GM23338 (cell line): ENCODE results near the gene DNAAF9. TPM values are rescaled to one million over a fixed set of nuclear protein-coding genes. Genes with fewer than 3 reads are reported as not detected.

Experiments
- CREB1 ChIP-seq: fragments of 250-450 bp; sonication (Bioruptor Pico); IDR thresholded peaks from 2 replicates; pipeline ENCODE4 v1.5.0; 2020; ENCODE audit warnings: low read depth, mild to moderate bottlenecking, moderate library complexity
- EZH2 ChIP-seq: fragments of 200-600 bp; sonication (generic); IDR thresholded peaks from one replicate; pipeline ENCODE4 v1.8.0; 2017; ENCODE audit warnings: antibody characterized with exemption, mild to moderate bottlenecking, low read depth; ENCODE audit not compliant: unreplicated experiment
- EZH2phosphoT487 ChIP-seq: fragments of 200-600 bp; sonication (generic); IDR thresholded peaks from one replicate; pipeline ENCODE4 v1.8.1; 2018; ENCODE audit warnings: antibody characterized with exemption; ENCODE audit not compliant: unreplicated experiment
- NANOG ChIP-seq: IDR thresholded peaks from 2 replicates; pipeline ENCODE4 v1.6.1; 2016; ENCODE audit warnings: antibody characterized with exemption, borderline replicate concordance
- POLR2AphosphoS5 ChIP-seq: IDR thresholded peaks from 2 replicates; pipeline ENCODE4 v1.6.1; 2016; ENCODE audit warnings: antibody characterized with exemption, low read depth
- STAT1 ChIP-seq: IDR thresholded peaks from one replicate; pipeline ENCODE4 v1.6.1; 2016; ENCODE audit warnings: antibody characterized with exemption; ENCODE audit not compliant: unreplicated experiment
- ZNF114 ChIP-seq: fragments of 250-450 bp; sonication (Bioruptor Pico); IDR thresholded peaks from 2 replicates; pipeline ENCODE4 v1.5.0; 2020; ENCODE audit warnings: mild to moderate bottlenecking, moderate library complexity
- polyA plus RNA-seq: library from polyadenylated mRNA; unstranded; fragments of >200 nt; fragmentation: Nextera tagmentation; extraction: Ambion mirVana; gene quantifications from 2 replicates; pipeline ENCODE4 v1.2.1, GENCODE V29; 2016
- total RNA-seq: library from RNA; depleted of rRNA; stranded (reverse); fragments of >200 nt; shearing (Covaris generic); gene quantifications from 2 replicates; pipeline ENCODE4 v1.2.3, GENCODE V29; 2014
- TF ChIP-seq, protein P1 (sequence below): fragments of 250-450 bp; sonication (Bioruptor Pico); IDR thresholded peaks from 2 replicates; pipeline ENCODE4 v1.5.0; 2020; ENCODE audit warnings: mild to moderate bottlenecking, moderate library complexity
- TF ChIP-seq, protein P2 (sequence below), 2 experiments: fragments of 200-600 bp in 1 of 2; sonication (generic) in 1 of 2; conservative IDR thresholded peaks; 2 replicates each; pipeline versions ENCODE4 v1.5.1 to v1.6.1; 2016 to 2017; ENCODE audit warnings: antibody characterized with exemption in 2 of 2, low read depth in 2 of 2, mild to moderate bottlenecking in 2 of 2, moderate library complexity in 1 of 2
- TF ChIP-seq, protein P3 (sequence below): IDR thresholded peaks from one replicate; pipeline ENCODE4 v1.6.1; 2018; ENCODE audit warnings: antibody characterized with exemption; ENCODE audit not compliant: unreplicated experiment

DNAAF9 gene
- total and polyA plus RNA-seq, 2 experiments from 2014 or later: 2.4 to 4.8 TPM

DNA sequence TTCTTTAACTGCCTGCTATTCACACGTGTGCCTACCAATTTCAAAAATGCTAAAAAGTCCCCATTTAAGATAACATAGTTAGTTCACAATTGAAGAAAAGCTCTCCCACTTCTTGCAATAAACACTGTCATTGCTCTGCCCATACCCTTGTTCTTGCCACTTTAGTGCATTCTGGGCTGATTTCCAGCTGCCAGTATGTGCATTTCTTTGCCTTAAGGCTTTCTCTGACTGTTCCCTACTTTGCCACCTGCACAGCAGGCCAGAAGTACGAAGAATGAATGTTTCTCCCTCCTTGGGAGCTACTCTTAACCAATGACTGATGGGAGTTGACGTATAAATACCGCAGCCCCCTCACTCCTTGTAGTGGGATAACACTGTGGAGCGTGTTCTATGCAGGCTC is 47.4 kb upstream of the DNAAF9 start (continued):
- TF ChIP-seq, protein P1, sequence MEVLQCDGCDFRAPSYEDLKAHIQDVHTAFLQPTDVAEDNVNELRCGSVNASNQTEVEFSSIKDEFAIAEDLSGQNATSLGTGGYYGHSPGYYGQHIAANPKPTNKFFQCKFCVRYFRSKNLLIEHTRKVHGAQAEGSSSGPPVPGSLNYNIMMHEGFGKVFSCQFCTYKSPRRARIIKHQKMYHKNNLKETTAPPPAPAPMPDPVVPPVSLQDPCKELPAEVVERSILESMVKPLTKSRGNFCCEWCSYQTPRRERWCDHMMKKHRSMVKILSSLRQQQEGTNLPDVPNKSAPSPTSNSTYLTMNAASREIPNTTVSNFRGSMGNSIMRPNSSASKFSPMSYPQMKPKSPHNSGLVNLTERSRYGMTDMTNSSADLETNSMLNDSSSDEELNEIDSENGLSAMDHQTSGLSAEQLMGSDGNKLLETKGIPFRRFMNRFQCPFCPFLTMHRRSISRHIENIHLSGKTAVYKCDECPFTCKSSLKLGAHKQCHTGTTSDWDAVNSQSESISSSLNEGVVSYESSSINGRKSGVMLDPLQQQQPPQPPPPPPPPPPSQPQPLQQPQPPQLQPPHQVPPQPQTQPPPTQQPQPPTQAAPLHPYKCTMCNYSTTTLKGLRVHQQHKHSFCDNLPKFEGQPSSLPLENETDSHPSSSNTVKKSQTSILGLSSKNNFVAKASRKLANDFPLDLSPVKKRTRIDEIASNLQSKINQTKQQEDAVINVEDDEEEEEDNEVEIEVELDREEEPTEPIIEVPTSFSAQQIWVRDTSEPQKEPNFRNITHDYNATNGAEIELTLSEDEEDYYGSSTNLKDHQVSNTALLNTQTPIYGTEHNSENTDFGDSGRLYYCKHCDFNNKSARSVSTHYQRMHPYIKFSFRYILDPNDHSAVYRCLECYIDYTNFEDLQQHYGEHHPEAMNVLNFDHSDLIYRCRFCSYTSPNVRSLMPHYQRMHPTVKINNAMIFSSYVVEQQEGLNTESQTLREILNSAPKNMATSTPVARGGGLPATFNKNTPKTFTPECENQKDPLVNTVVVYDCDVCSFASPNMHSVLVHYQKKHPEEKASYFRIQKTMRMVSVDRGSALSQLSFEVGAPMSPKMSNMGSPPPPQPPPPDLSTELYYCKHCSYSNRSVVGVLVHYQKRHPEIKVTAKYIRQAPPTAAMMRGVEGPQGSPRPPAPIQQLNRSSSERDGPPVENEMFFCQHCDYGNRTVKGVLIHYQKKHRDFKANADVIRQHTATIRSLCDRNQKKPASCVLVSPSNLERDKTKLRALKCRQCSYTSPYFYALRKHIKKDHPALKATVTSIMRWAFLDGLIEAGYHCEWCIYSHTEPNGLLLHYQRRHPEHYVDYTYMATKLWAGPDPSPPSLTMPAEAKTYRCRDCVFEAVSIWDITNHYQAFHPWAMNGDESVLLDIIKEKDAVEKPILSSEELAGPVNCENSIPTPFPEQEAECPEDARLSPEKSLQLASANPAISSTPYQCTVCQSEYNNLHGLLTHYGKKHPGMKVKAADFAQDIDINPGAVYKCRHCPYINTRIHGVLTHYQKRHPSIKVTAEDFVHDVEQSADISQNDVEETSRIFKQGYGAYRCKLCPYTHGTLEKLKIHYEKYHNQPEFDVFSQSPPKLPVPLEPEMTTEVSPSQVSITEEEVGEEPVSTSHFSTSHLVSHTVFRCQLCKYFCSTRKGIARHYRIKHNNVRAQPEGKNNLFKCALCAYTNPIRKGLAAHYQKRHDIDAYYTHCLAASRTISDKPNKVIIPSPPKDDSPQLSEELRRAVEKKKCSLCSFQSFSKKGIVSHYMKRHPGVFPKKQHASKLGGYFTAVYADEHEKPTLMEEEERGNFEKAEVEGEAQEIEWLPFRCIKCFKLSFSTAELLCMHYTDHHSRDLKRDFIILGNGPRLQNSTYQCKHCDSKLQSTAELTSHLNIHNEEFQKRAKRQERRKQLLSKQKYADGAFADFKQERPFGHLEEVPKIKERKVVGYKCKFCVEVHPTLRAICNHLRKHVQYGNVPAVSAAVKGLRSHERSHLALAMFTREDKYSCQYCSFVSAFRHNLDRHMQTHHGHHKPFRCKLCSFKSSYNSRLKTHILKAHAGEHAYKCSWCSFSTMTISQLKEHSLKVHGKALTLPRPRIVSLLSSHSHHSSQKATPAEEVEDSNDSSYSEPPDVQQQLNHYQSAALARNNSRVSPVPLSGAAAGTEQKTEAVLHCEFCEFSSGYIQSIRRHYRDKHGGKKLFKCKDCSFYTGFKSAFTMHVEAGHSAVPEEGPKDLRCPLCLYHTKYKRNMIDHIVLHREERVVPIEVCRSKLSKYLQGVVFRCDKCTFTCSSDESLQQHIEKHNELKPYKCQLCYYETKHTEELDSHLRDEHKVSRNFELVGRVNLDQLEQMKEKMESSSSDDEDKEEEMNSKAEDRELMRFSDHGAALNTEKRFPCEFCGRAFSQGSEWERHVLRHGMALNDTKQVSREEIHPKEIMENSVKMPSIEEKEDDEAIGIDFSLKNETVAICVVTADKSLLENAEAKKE (CRISPR knock-in tag): no peak
- TF ChIP-seq, protein P2, sequence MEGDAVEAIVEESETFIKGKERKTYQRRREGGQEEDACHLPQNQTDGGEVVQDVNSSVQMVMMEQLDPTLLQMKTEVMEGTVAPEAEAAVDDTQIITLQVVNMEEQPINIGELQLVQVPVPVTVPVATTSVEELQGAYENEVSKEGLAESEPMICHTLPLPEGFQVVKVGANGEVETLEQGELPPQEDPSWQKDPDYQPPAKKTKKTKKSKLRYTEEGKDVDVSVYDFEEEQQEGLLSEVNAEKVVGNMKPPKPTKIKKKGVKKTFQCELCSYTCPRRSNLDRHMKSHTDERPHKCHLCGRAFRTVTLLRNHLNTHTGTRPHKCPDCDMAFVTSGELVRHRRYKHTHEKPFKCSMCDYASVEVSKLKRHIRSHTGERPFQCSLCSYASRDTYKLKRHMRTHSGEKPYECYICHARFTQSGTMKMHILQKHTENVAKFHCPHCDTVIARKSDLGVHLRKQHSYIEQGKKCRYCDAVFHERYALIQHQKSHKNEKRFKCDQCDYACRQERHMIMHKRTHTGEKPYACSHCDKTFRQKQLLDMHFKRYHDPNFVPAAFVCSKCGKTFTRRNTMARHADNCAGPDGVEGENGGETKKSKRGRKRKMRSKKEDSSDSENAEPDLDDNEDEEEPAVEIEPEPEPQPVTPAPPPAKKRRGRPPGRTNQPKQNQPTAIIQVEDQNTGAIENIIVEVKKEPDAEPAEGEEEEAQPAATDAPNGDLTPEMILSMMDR (conservative IDR thresholded peaks at IDR 0.05; ENCODE audit: low read depth in 2 of 2): no peak
- no peak for TF ChIP-seq EZH2phosphoT487
- TF ChIP-seq NANOG: no peak
- no peak for TF ChIP-seq POLR2AphosphoS5
- TF ChIP-seq, protein P3, sequence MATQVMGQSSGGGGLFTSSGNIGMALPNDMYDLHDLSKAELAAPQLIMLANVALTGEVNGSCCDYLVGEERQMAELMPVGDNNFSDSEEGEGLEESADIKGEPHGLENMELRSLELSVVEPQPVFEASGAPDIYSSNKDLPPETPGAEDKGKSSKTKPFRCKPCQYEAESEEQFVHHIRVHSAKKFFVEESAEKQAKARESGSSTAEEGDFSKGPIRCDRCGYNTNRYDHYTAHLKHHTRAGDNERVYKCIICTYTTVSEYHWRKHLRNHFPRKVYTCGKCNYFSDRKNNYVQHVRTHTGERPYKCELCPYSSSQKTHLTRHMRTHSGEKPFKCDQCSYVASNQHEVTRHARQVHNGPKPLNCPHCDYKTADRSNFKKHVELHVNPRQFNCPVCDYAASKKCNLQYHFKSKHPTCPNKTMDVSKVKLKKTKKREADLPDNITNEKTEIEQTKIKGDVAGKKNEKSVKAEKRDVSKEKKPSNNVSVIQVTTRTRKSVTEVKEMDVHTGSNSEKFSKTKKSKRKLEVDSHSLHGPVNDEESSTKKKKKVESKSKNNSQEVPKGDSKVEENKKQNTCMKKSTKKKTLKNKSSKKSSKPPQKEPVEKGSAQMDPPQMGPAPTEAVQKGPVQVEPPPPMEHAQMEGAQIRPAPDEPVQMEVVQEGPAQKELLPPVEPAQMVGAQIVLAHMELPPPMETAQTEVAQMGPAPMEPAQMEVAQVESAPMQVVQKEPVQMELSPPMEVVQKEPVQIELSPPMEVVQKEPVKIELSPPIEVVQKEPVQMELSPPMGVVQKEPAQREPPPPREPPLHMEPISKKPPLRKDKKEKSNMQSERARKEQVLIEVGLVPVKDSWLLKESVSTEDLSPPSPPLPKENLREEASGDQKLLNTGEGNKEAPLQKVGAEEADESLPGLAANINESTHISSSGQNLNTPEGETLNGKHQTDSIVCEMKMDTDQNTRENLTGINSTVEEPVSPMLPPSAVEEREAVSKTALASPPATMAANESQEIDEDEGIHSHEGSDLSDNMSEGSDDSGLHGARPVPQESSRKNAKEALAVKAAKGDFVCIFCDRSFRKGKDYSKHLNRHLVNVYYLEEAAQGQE: no peak
- TF ChIP-seq ZNF114 (CRISPR knock-in tag): no peak
- TF ChIP-seq STAT1: no peak
- no peak for TF ChIP-seq CREB1
- TF ChIP-seq EZH2: no peak
